Fibroblast of pulmonary artery (primary cell): ENCODE results near the gene APOC1.
A peak's percentile ranks its signal among the peaks of the same experiment; 100 is the strongest.

Experiments
- DNase-seq: peaks from one replicate; pipeline ENCODE4 v3.0.0-alpha.2; 2010; ENCODE audit warnings: low read depth
- H3K4me3 ChIP-seq: replicated peaks from 2 replicates; pipeline ENCODE4 v1.5.1; 2011; ENCODE audit warnings: low read depth, mild to moderate bottlenecking, control low read depth, low read length, moderate library complexity
- TF ChIP-seq, protein P1 (sequence below): IDR thresholded peaks from 2 replicates; pipeline ENCODE4 v1.5.1; 2011; ENCODE audit warnings: mild to moderate bottlenecking, control low read depth, low read length, inconsistent platforms; ENCODE audit errors: missing control alignments

APOC1 gene

GRCh38 chr19:44914433-44915206 lies at the start of gene APOC1:
Gene APOC1, plus strand, starts transcription at chr19:44914608. Its CDS starts 284 bp downstream, at chr19:44914892.
- peak within 1 kb of the TSS; percentile 58 for H3K4me3 ChIP-seq
- DNase-seq: peak; percentile 79

- DNase-seq: no peak
Observed at GRCh38 chr19:44865196-44865767, 49.1 kb upstream of the APOC1 start.

GRCh38 chr19:44866664-44867063 lies 47.7 kb upstream of the APOC1 start:
- TF ChIP-seq, protein P1, sequence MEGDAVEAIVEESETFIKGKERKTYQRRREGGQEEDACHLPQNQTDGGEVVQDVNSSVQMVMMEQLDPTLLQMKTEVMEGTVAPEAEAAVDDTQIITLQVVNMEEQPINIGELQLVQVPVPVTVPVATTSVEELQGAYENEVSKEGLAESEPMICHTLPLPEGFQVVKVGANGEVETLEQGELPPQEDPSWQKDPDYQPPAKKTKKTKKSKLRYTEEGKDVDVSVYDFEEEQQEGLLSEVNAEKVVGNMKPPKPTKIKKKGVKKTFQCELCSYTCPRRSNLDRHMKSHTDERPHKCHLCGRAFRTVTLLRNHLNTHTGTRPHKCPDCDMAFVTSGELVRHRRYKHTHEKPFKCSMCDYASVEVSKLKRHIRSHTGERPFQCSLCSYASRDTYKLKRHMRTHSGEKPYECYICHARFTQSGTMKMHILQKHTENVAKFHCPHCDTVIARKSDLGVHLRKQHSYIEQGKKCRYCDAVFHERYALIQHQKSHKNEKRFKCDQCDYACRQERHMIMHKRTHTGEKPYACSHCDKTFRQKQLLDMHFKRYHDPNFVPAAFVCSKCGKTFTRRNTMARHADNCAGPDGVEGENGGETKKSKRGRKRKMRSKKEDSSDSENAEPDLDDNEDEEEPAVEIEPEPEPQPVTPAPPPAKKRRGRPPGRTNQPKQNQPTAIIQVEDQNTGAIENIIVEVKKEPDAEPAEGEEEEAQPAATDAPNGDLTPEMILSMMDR: no peak
- H3K4me3 ChIP-seq: no peak overlapping the region
- DNase-seq: no peak

More at GRCh38 chr19:44865196-44865767, 49.1 kb upstream of the APOC1 start:
- TF ChIP-seq, protein P1: no peak
- H3K4me3 ChIP-seq: no peak overlapping the region

GRCh38 chr19:44867578-44867977 lies 46.8 kb upstream of the APOC1 start:
- H3K4me3 ChIP-seq: no peak overlapping the region
- no peak for DNase-seq
- TF ChIP-seq, protein P1: no peak

DNA sequence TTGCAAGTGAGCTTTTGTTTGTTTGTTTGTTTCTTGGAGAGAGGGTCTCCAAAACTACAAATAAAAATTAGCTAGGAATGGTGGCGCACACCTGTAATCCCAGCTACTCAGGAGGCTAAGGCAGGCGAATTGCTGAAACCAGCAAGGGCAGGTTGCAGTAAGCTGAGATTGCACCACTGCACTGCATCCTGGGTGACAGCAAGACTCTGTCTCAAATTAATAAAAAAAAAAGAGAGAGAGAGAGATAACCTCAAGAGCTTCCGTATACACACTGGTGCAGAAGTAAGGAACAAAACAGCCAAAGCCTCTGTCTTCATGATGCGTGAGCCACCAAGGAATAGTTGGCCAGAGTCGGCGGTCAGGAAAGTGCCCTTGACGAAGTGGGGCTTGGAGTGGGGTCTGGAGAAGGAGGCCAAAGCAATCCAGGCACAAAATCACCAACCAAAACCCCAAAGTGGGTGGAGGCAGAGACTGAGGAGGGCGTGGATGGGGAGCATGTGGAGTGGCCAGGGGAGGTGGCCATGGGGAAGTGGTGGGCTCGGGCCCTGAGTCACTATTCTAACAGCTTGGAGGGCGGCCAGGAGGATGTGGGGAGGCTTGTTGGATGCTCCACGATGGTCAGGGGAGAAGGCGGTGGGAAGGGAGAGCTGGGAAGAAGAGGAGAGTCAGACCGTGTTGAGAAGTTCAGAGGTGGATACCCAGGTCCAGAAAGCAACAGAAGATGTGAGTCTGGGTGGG lies 44.5 kb upstream of the APOC1 start:
- TF ChIP-seq, protein P1: no peak
- peak; percentile 79 for DNase-seq
- H3K4me3 ChIP-seq: no peak overlapping the region

DNA sequence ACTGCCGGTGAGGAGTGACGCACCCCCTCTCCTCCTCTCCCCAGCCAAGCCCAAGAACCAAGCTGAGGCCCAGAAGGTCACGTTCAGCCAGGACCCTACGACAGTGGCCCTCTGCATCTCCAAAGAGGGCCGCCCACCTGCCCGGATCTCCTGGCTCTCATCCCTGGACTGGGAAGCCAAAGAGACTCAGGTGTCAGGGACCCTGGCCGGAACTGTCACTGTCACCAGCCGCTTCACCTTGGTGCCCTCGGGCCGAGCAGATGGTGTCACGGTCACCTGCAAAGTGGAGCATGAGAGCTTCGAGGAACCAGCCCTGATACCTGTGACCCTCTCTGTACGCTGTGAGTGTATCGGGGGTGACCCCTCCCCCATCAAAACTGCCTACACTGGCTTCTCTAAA lies 42.6 kb upstream of the APOC1 start:
- no peak overlapping the region for H3K4me3 ChIP-seq
- no peak for DNase-seq
- TF ChIP-seq, protein P1: no peak

DNA sequence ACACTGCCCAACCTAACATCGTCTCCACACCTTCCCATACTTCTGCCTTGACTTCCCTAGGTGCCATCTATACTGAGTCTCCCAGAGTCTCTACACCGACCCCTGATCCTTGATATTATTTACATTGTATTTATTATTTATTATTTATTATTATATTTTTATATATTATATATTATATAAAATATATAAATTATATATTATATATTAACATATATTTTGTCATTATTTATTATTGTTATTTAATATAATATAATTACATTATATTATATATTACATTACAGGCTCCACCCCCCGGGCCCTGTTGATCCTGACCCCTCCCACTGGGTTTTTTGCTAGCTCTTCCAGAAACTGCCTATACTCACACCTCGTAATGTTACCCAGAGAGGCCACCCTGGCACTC lies 41.7 kb upstream of the APOC1 start:
- DNase-seq: no peak
- TF ChIP-seq, protein P1: no peak
- no peak overlapping the region for H3K4me3 ChIP-seq
